ENCODE data around the gene STPG3. TPM values are rescaled to one million over a fixed set of nuclear protein-coding genes. Genes with fewer than 3 reads are reported as not detected.

STPG3 gene
- total and polyA plus RNA-seq, 9 of the 15 experiments (the other 6 are each of a cell fraction or from before 2014, with no cell fraction given) = not detected

DNA sequence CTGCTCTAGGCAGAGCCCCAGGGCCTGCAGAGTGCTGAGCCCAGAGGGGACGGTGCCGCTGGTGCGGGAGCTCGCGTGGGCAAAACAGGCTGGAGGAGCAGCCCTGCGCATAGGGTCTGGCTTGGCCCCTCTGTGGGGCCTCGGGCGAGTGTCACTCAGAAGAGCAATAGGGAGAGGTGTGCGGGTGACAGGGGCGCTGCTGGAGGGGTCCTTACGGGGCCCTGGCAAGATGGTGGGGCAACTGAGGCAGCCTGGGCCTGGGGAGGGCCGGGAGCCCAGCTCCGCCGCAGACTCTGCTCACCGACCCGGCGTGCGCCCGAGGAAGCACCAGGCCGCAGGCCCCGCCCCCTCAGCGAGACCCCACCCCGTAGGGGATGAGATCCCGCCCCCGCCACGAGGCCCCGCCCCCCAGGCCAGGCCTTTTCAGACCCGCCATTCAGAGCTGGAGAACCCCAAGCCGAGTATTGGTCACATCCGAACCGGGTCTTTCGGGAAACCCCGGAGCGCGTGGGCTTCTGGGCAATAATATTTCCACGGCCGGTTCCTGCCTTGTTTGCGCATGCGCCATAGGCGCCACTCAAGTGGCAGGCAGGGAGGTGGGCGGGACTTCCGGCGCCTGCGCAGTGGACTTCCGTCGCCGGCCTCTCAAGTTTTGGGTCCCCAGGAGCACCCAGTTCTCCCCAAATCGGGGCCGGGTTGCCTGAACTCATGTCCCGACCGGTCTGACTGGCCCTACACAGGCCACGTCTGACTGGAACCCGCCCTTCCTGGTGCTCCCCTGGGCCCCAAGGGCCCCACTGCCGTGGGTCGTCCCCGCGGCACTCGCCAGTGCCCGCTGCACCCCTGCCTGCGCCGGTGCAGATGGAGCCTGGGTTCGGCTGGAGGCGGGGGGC lies 27.8 kb upstream of the STPG3 start (continued):
- peak; percentile 51; the same call in 1 of the 2 replicates for TF ChIP-seq PML (IDR thresholded peaks at IDR 0.05; ENCODE audit: low read length)
- no peak for TF ChIP-seq CBX2 (IDR thresholded peaks at IDR 0.05; ENCODE audit: insufficient read depth, low read length, poor library complexity, severe bottlenecking)
- TF ChIP-seq YBX1 (IDR thresholded peaks at IDR 0.05) = no peak
- TF ChIP-seq, protein P1, sequence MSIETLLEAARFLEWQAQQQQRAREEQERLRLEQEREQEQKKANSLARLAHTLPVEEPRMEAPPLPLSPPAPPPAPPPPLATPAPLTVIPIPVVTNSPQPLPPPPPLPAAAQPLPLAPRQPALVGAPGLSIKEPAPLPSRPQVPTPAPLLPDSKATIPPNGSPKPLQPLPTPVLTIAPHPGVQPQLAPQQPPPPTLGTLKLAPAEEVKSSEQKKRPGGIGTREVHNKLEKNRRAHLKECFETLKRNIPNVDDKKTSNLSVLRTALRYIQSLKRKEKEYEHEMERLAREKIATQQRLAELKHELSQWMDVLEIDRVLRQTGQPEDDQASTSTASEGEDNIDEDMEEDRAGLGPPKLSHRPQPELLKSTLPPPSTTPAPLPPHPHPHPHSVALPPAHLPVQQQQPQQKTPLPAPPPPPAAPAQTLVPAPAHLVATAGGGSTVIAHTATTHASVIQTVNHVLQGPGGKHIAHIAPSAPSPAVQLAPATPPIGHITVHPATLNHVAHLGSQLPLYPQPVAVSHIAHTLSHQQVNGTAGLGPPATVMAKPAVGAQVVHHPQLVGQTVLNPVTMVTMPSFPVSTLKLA (conservative IDR thresholded peaks at IDR 0.05) = peak; percentile 72 to 77
- peak; percentile 56; the same call in 1 of the 2 replicates for TF ChIP-seq TOE1 (IDR thresholded peaks at IDR 0.05; ENCODE audit: borderline replicate concordance)
- no peak for TF ChIP-seq TOE1 (CRISPR knock-in tag; IDR thresholded peaks at IDR 0.05; ENCODE audit: borderline replicate concordance, low read depth)
- TF ChIP-seq CTBP1 (IDR thresholded peaks at IDR 0.05; ENCODE audit: borderline replicate concordance) = peak; percentile 44
- TF ChIP-seq, protein P2, sequence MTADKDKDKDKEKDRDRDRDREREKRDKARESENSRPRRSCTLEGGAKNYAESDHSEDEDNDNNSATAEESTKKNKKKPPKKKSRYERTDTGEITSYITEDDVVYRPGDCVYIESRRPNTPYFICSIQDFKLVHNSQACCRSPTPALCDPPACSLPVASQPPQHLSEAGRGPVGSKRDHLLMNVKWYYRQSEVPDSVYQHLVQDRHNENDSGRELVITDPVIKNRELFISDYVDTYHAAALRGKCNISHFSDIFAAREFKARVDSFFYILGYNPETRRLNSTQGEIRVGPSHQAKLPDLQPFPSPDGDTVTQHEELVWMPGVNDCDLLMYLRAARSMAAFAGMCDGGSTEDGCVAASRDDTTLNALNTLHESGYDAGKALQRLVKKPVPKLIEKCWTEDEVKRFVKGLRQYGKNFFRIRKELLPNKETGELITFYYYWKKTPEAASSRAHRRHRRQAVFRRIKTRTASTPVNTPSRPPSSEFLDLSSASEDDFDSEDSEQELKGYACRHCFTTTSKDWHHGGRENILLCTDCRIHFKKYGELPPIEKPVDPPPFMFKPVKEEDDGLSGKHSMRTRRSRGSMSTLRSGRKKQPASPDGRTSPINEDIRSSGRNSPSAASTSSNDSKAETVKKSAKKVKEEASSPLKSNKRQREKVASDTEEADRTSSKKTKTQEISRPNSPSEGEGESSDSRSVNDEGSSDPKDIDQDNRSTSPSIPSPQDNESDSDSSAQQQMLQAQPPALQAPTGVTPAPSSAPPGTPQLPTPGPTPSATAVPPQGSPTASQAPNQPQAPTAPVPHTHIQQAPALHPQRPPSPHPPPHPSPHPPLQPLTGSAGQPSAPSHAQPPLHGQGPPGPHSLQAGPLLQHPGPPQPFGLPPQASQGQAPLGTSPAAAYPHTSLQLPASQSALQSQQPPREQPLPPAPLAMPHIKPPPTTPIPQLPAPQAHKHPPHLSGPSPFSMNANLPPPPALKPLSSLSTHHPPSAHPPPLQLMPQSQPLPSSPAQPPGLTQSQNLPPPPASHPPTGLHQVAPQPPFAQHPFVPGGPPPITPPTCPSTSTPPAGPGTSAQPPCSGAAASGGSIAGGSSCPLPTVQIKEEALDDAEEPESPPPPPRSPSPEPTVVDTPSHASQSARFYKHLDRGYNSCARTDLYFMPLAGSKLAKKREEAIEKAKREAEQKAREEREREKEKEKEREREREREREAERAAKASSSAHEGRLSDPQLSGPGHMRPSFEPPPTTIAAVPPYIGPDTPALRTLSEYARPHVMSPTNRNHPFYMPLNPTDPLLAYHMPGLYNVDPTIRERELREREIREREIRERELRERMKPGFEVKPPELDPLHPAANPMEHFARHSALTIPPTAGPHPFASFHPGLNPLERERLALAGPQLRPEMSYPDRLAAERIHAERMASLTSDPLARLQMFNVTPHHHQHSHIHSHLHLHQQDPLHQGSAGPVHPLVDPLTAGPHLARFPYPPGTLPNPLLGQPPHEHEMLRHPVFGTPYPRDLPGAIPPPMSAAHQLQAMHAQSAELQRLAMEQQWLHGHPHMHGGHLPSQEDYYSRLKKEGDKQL (CRISPR knock-in tag; IDR thresholded peaks at IDR 0.05; ENCODE audit: borderline replicate concordance) = no peak
- TF ChIP-seq ETS2 (tag; IDR thresholded peaks at IDR 0.05; ENCODE audit: borderline replicate concordance, poor library complexity, severe bottlenecking) = no peak
- TF ChIP-seq EGR1 (conservative IDR thresholded peaks at IDR 0.05) = peak; percentile 68; the same call in 1 of the 2 replicates
- TF ChIP-seq NR2F6 (CRISPR knock-in tag; IDR thresholded peaks at IDR 0.05) = no peak
- TF ChIP-seq TEAD1 (CRISPR knock-in tag; IDR thresholded peaks at IDR 0.05) = 0 out of 4 replicates have a peak, but pooled peaks of 1 of the 2 experiments have one; percentile 12
- TF ChIP-seq, protein P3, sequence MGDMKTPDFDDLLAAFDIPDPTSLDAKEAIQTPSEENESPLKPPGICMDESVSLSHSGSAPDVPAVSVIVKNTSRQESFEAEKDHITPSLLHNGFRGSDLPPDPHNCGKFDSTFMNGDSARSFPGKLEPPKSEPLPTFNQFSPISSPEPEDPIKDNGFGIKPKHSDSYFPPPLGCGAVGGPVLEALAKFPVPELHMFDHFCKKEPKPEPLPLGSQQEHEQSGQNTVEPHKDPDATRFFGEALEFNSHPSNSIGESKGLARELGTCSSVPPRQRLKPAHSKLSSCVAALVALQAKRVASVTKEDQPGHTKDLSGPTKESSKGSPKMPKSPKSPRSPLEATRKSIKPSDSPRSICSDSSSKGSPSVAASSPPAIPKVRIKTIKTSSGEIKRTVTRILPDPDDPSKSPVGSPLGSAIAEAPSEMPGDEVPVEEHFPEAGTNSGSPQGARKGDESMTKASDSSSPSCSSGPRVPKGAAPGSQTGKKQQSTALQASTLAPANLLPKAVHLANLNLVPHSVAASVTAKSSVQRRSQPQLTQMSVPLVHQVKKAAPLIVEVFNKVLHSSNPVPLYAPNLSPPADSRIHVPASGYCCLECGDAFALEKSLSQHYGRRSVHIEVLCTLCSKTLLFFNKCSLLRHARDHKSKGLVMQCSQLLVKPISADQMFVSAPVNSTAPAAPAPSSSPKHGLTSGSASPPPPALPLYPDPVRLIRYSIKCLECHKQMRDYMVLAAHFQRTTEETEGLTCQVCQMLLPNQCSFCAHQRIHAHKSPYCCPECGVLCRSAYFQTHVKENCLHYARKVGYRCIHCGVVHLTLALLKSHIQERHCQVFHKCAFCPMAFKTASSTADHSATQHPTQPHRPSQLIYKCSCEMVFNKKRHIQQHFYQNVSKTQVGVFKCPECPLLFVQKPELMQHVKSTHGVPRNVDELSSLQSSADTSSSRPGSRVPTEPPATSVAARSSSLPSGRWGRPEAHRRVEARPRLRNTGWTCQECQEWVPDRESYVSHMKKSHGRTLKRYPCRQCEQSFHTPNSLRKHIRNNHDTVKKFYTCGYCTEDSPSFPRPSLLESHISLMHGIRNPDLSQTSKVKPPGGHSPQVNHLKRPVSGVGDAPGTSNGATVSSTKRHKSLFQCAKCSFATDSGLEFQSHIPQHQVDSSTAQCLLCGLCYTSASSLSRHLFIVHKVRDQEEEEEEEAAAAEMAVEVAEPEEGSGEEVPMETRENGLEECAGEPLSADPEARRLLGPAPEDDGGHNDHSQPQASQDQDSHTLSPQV (IDR thresholded peaks at IDR 0.05) = no peak
- 0 out of 2 replicates have a peak, but pooled peaks have one; percentile 46 for TF ChIP-seq GTF2F1 (IDR thresholded peaks at IDR 0.05; ENCODE audit: low read depth, low read length)
- TF ChIP-seq FOXK2 (conservative IDR thresholded peaks at IDR 0.05 in 1 of 2, IDR thresholded peaks at IDR 0.05 in 1 of 2; ENCODE audit: low read depth in 2 of 2) = peak in 1 of 2 experiments; percentile 55; a peak in 1 of 4 replicates
